Panc1 (cell line): Measurements from ENCODE around the gene ENTPD3. TPM values are rescaled to one million over a fixed set of nuclear protein-coding genes. Genes with fewer than 3 reads are reported as not detected.
"Not testable (repeated sequence)": the region's sequence is repeated elsewhere in the genome, so short reads cannot be mapped to it uniquely, and the experiment has no call there.

Source experiments
- ATAC-seq: fragments of 200-7000 bp; cut with Tn5 transposase; 2 replicates; pipeline ENCODE4 v1.9.1; 2020; ENCODE audit warnings: mild to moderate bottlenecking, moderate library complexity
- BruUV-seq: library from RNA; stranded (reverse); fragments of 400-500 nt; replicated peaks from 2 replicates; lab custom pipeline; 2021; lab: Mats Ljungman, UMichigan
- CTCF ChIA-PET: fragments of 300-600 bp; sonication (Branson Sonifier 250); formaldehyde crosslinking; loops from one replicate; lab custom pipeline; 2022; ENCODE audit warnings: antibody characterized with exemption; lab: Charles Lee
- POLR2A ChIA-PET: fragments of 300-600 bp; sonication (Branson Sonifier 250); formaldehyde crosslinking; loops from one replicate; lab custom pipeline; 2022; ENCODE audit warnings: antibody characterized with exemption; lab: Charles Lee
- DNase-seq: peaks from one replicate; pipeline ENCODE4 v3.0.0-alpha.2; 2010; ENCODE audit warnings: low read depth, low spot score
- H3K27ac ChIP-seq: 2 replicates; pipeline ENCODE4 v1.5.1; 2011; ENCODE audit warnings: mild to moderate bottlenecking, low read length, inconsistent platforms
- H3K27me3 ChIP-seq: fragments of 200-500 bp; sonication (Bioruptor generic); 2 replicates; pipeline ENCODE4 v1.6.0; 2014; ENCODE audit warnings: low read length, inconsistent platforms; ENCODE audit not compliant: control insufficient read depth, insufficient read depth
- H3K36me3 ChIP-seq: fragments of 200-500 bp; sonication (Bioruptor generic); 2 replicates; pipeline ENCODE4 v1.5.1; 2014; ENCODE audit warnings: inconsistent platforms, mild to moderate bottlenecking, low read length, moderate library complexity; ENCODE audit not compliant: control insufficient read depth, insufficient read depth
- H3K4me1 ChIP-seq: 2 replicates; pipeline ENCODE4 v1.5.1; 2011; ENCODE audit warnings: inconsistent platforms, mild to moderate bottlenecking, low read length, moderate library complexity; ENCODE audit not compliant: control insufficient read depth, insufficient read depth
- H3K4me3 ChIP-seq, 2 experiments: 2 replicates each; pipeline ENCODE4 v1.5.1; 2011 to 2012; ENCODE audit warnings: low read depth in 2 of 2, low read length in 2 of 2, mild to moderate bottlenecking in 2 of 2, inconsistent platforms in 1 of 2, moderate library complexity in 1 of 2
- H3K9me3 ChIP-seq: fragments of 200-500 bp; sonication (Bioruptor generic); 2 replicates; pipeline ENCODE4 v1.5.1; 2014; ENCODE audit warnings: low read depth, mild to moderate bottlenecking, inconsistent platforms, low read length, moderate library complexity; ENCODE audit not compliant: control insufficient read depth, insufficient read depth
- CTCF ChIP-seq: fragments of 450-650 bp; IDR thresholded peaks from 2 replicates; pipeline ENCODE4 v1.5.1; 2017; ENCODE audit warnings: mild to moderate bottlenecking
- POLR2AphosphoS5 ChIP-seq: IDR thresholded peaks from 2 replicates; pipeline ENCODE4 v1.6.1; 2012; ENCODE audit warnings: mild to moderate bottlenecking, low read depth, low read length, moderate library complexity
- REST ChIP-seq, 2 experiments: IDR thresholded peaks; 2 replicates each; pipeline ENCODE4 v1.6.1; 2011 to 2012; ENCODE audit warnings: low read depth in 2 of 2, control low read depth in 1 of 2, low read length in 1 of 2, mild to moderate bottlenecking in 1 of 2, moderate library complexity in 1 of 2; ENCODE audit not compliant: insufficient read depth in 1 of 2
- SIN3A ChIP-seq: IDR thresholded peaks from 2 replicates; pipeline ENCODE4 v1.6.1; 2012; ENCODE audit warnings: low read depth, mild to moderate bottlenecking, low read length, moderate library complexity, borderline replicate concordance; ENCODE audit not compliant: insufficient read depth
- TCF7L2 ChIP-seq: IDR thresholded peaks from 2 replicates; pipeline ENCODE4 v1.6.1; 2011; ENCODE audit warnings: mild to moderate bottlenecking, low read depth, low read length, inconsistent platforms
- in situ Hi-C: cut with HindIII; loops from 2 replicates; pipeline ENCODE4 v1.10.0; 2016; ENCODE audit warnings: low sequenced_read_pairs, low pct_unique_long_range_greater_than_20kb
- intact Hi-C: fragments of 100-400 bp; cut with micrococcal nuclease; formaldehyde crosslinking; loops from one replicate; pipeline ENCODE4 v1.10.0; 2022; ENCODE audit not compliant: unreplicated experiment
- total RNA-seq: library from RNA; stranded (reverse); gene quantifications from one replicate; pipeline ENCODE4 v1.2.1, GENCODE V29; 2021; ENCODE audit not compliant: unreplicated experiment

Gene ENTPD3
- total RNA-seq, 1 experiment from 2014 or later: not detected

- intact Hi-C loops: no loop called here
- Histone ChIP-seq H3K27me3 (no peaks in the 10 kb centered on the region), H3K4me1 (peaks cover 15% of the 10 kb centered on the region), H3K9me3 (no peaks in the 10 kb centered on the region), H3K36me3 (peaks cover 28% of the 10 kb centered on the region), H3K4me3 (peak overlapping the region; percentile 88 to 91), H3K27ac (peak overlapping the region; percentile 89)
- BruUV-seq: TSS peak; percentile 56
- CTCF ChIA-PET: no interaction called here
- TF ChIP-seq SIN3A (no peak), POLR2AphosphoS5 (no peak), TCF7L2 (no peak), CTCF (no peak), REST (IDR thresholded peaks at IDR 0.05; ENCODE audit: insufficient read depth in 1 of 2, low read depth in 2 of 2, low read length in 1 of 2) (no peak)
- in situ Hi-C loops: no loop called here
- POLR2A ChIA-PET: interaction anchor here (0.6 kb wide), 1 partner anchor 47 kb away, joined by 3 read pairs; the partner anchor contains the start of gene ZNF620
- no peak for ATAC-seq
- no peak for DNase-seq
Observed at GRCh38 chr3:40458473-40458872, 71.5 kb downstream of the ENTPD3 start.

GRCh38 chr3:40460481-40460880 is 73.5 kb downstream of the ENTPD3 start:
- POLR2A ChIA-PET: interaction anchor here (0.7 kb wide), 1 partner anchor 247 kb away, joined by 3 read pairs; no protein-coding TSS in a partner anchor
- in situ Hi-C loops, H3K27me3 ChIP-seq, H3K9me3 ChIP-seq, H3K4me3 ChIP-seq, H3K4me1 ChIP-seq, CTCF ChIA-PET, H3K27ac ChIP-seq, DNase-seq, BruUV-seq, ATAC-seq, intact Hi-C loops: not testable (repeated sequence)
- H3K36me3 ChIP-seq: peaks cover 30% of the 10 kb centered on the region

- in situ Hi-C loops: no loop called here
- ATAC-seq: no peak
- BruUV-seq: no TSS peak
- no peak overlapping the region for H3K27ac ChIP-seq
- no peak overlapping the region for H3K4me3 ChIP-seq
- no peaks in the 10 kb centered on the region for H3K27me3 ChIP-seq
- peaks cover 30% of the 10 kb centered on the region for H3K36me3 ChIP-seq
- TF ChIP-seq TCF7L2 (no peak), REST (IDR thresholded peaks at IDR 0.05; ENCODE audit: insufficient read depth in 1 of 2, low read depth in 2 of 2, low read length in 1 of 2) (no peak)
- no peaks in the 10 kb centered on the region for H3K9me3 ChIP-seq
- peaks cover 8% of the 10 kb centered on the region for H3K4me1 ChIP-seq
- intact Hi-C loops: no loop called here
- POLR2A ChIA-PET: no interaction called here
- CTCF ChIA-PET: interaction anchor here (0.7 kb wide), 1 partner anchor 370 kb away, joined by 5 read pairs; no protein-coding TSS in a partner anchor
- no peak for DNase-seq
Observed at GRCh38 chr3:40461161-40461560, 74.2 kb downstream of the ENTPD3 start.

GRCh38 chr3:40462838-40463237 is 75.9 kb downstream of the ENTPD3 start:
- BruUV-seq, H3K27me3 ChIP-seq, in situ Hi-C loops, CTCF ChIA-PET, H3K4me3 ChIP-seq, DNase-seq, ATAC-seq, H3K4me1 ChIP-seq, intact Hi-C loops, H3K27ac ChIP-seq, H3K9me3 ChIP-seq, POLR2A ChIA-PET: not testable (repeated sequence)
- H3K36me3 ChIP-seq: peaks cover 26% of the 10 kb centered on the region
